ENCODE measurements around the gene SIPA1L3. TPM values are rescaled to one million over a fixed set of nuclear protein-coding genes. Genes with fewer than 3 reads are reported as not detected.
A peak's percentile ranks its signal among the peaks of the same experiment; 100 is the strongest.

Gene SIPA1L3
- total and polyA plus RNA-seq, 9 of the 15 experiments (the other 6 are each of a cell fraction or from before 2014, with no cell fraction given): 0.01 to 6.1 (median 2.5) TPM

GRCh38 chr19:38122402-38123093, 215.5 kb downstream of the SIPA1L3 start (continued):
- TF ChIP-seq ZNF140 (CRISPR knock-in tag; IDR thresholded peaks at IDR 0.05) (no peak), CREB1 (IDR thresholded peaks at IDR 0.05) (peak; percentile 67; the same call in 1 of the 2 replicates), CREB1 (CRISPR knock-in tag; IDR thresholded peaks at IDR 0.05) (peak; percentile 74), RAD51 (IDR thresholded peaks at IDR 0.05; ENCODE audit: borderline replicate concordance, low read depth) (peak; percentile 88), YBX1 (IDR thresholded peaks at IDR 0.05) (no peak), PTRF (tag; IDR thresholded peaks at IDR 0.05) (peak; percentile 52; the same call in 1 of the 2 replicates), SNAPC5 (CRISPR knock-in tag; IDR thresholded peaks at IDR 0.05) (no peak), STAT6 (CRISPR knock-in tag; IDR thresholded peaks at IDR 0.05) (no peak), SPI1 (IDR thresholded peaks at IDR 0.05; ENCODE audit: borderline replicate concordance, low read depth, low read length) (no peak), ZNF253 (CRISPR knock-in tag; conservative IDR thresholded peaks at IDR 0.05) (no peak), BRF1 (IDR thresholded peaks at IDR 0.05; ENCODE audit: borderline replicate concordance, extremely low read depth, insufficient read length) (no peak), TAF15 (IDR thresholded peaks at IDR 0.05; ENCODE audit: low read depth, low read length) (no peak), ZNF184 (CRISPR knock-in tag; IDR thresholded peaks at IDR 0.05) (no peak), POLR2H (tag; IDR thresholded peaks at IDR 0.05; ENCODE audit: low read depth) (no peak), ZBTB5 (IDR thresholded peaks at IDR 0.05) (no peak), L3MBTL2 (IDR thresholded peaks at IDR 0.05) (peak; percentile 98), ELK1 (CRISPR knock-in tag; IDR thresholded peaks at IDR 0.05) (no peak), FOS (IDR thresholded peaks at IDR 0.05; ENCODE audit: extremely low read depth, insufficient read length) (no peak), HDAC1 (IDR thresholded peaks at IDR 0.05) (peak in 1 of 2 experiments; percentile 65; a peak in 2 of 4 replicates), ZNF174 (CRISPR knock-in tag; IDR thresholded peaks at IDR 0.05) (no peak), ZNF589 (CRISPR knock-in tag; IDR thresholded peaks at IDR 0.05; ENCODE audit: low read depth) (peak; percentile 89), MXD1 (CRISPR knock-in tag; IDR thresholded peaks at IDR 0.05; ENCODE audit: borderline replicate concordance, poor library complexity, severe bottlenecking) (peak; percentile 22), GTF2F1 (IDR thresholded peaks at IDR 0.05; ENCODE audit: low read depth, low read length) (no peak), ARHGAP35 (IDR thresholded peaks at IDR 0.05; ENCODE audit: partially characterized antibody) (no peak)

All from K562 (cell line).